PC-3 (cell line): ENCODE data around the gene CHI3L1.

ENCODE experiments used
- CTCF ChIP-seq: fragments of 300-600 bp; sonication (generic); conservative IDR thresholded peaks from 2 replicates; pipeline ENCODE4 v1.5.1; 2017; ENCODE audit warnings: antibody characterized with exemption, low read depth, mild to moderate bottlenecking, low read length
- EZH2 ChIP-seq: fragments of 300-600 bp; sonication (generic); IDR thresholded peaks from one replicate; pipeline ENCODE4 v1.6.1; 2017; ENCODE audit warnings: antibody characterized with exemption, mild to moderate bottlenecking, low read length; ENCODE audit not compliant: unreplicated experiment

GRCh38 chr1:203142124-203142523, 44.4 kb downstream of the CHI3L1 start:
- TF ChIP-seq CTCF (no peak), EZH2 (no peak)
